Midbrain (tissue), 1 donor: ENCODE data around the gene CDK19.
"Not testable (repeated sequence)": the region's sequence is repeated elsewhere in the genome, so short reads cannot be mapped to it uniquely, and the experiment has no call there.

Experiments used
- DNase-seq: peaks from one replicate; lab custom pipeline; 2025; lab: John Stamatoyannopoulos, UW

CDK19 gene

GRCh38 chr6:110813338-110814101, 1.7 kb downstream of the CDK19 start:
- DNase-seq = no peak

GRCh38 chr6:110812719-110813118, 2.5 kb downstream of the CDK19 start:
- no peak for DNase-seq

GRCh38 chr6:110810896-110811586, 4.2 kb downstream of the CDK19 start:
- DNase-seq = no peak

GRCh38 chr6:110809792-110810191, 5.5 kb downstream of the CDK19 start:
- DNase-seq = no peak

- not testable (repeated sequence) for DNase-seq
These were observed 13.1 kb downstream of the CDK19 start for GRCh38 chr6:110802175-110802574.

- DNase-seq = no peak
These were observed 14.5 kb downstream of the CDK19 start for GRCh38 chr6:110800839-110801196.

- DNase-seq = no peak
These were observed 15.0 kb downstream of the CDK19 start for GRCh38 chr6:110800196-110800838.

GRCh38 chr6:110799655-110800054, 15.6 kb downstream of the CDK19 start:
- DNase-seq = no peak

GRCh38 chr6:110799189-110799588, 16.1 kb downstream of the CDK19 start:
- no peak for DNase-seq

GRCh38 chr6:110795271-110795670, 20.0 kb downstream of the CDK19 start:
- DNase-seq = no peak

GRCh38 chr6:110786696-110787095, 28.6 kb downstream of the CDK19 start:
- no peak for DNase-seq

GRCh38 chr6:110786271-110786670, 29.0 kb downstream of the CDK19 start:
- no peak for DNase-seq

- DNase-seq = no peak
These were observed 30.7 kb downstream of the CDK19 start for GRCh38 chr6:110784610-110784979.

- no peak for DNase-seq
These were observed 33.6 kb downstream of the CDK19 start for GRCh38 chr6:110781522-110782214.

GRCh38 chr6:110778333-110778732, 36.9 kb downstream of the CDK19 start:
- no peak for DNase-seq

GRCh38 chr6:110777636-110778035, 37.6 kb downstream of the CDK19 start:
- no peak for DNase-seq

GRCh38 chr6:110776413-110776812, 38.9 kb downstream of the CDK19 start:
- no peak for DNase-seq

- no peak for DNase-seq
These were observed 45.3 kb downstream of the CDK19 start for GRCh38 chr6:110769923-110770322.

- DNase-seq = no peak
These were observed 47.2 kb downstream of the CDK19 start for GRCh38 chr6:110768057-110768456.

- no peak for DNase-seq
These were observed 53.9 kb downstream of the CDK19 start for GRCh38 chr6:110761371-110761770.

- DNase-seq = no peak
These were observed 54.7 kb downstream of the CDK19 start for GRCh38 chr6:110760589-110760988.

GRCh38 chr6:110760098-110760497, 55.2 kb downstream of the CDK19 start:
- not testable (repeated sequence) for DNase-seq

- DNase-seq = no peak
These were observed 57.3 kb downstream of the CDK19 start for GRCh38 chr6:110757926-110758325.
